ENCODE measurements around the gene FASN.

Gene FASN

GRCh38 chr17:82127315-82127595 lies 29.2 kb upstream of the FASN start:
- TF ChIP-seq FOXA1 (IDR thresholded peaks at IDR 0.05) (no peak), ZNF384 (IDR thresholded peaks at IDR 0.05) (no peak), HDGF (IDR thresholded peaks at IDR 0.05; ENCODE audit: borderline replicate concordance) (no peak), ELF4 (IDR thresholded peaks at IDR 0.05) (no peak), FOXM1 (IDR thresholded peaks at IDR 0.05; ENCODE audit: borderline replicate concordance) (no peak), ARNT (IDR thresholded peaks at IDR 0.05) (no peak), L3MBTL2 (conservative IDR thresholded peaks at IDR 0.05) (no peak), NFRKB (IDR thresholded peaks at IDR 0.05) (no peak), TARDBP (IDR thresholded peaks at IDR 0.05) (no peak), FOXK2 (IDR thresholded peaks at IDR 0.05) (no peak), SP1 (IDR thresholded peaks at IDR 0.05) (no peak), LEF1 (IDR thresholded peaks at IDR 0.05; ENCODE audit: borderline replicate concordance) (no peak), PKNOX1 (IDR thresholded peaks at IDR 0.05) (no peak), BHLHE40 (IDR thresholded peaks at IDR 0.05; ENCODE audit: borderline replicate concordance) (no peak), SUZ12 (IDR thresholded peaks at IDR 0.05) (no peak)
- ChIA-PET CTCF (no interaction called here), POLR2A (interaction anchor here (0.9 kb wide), 1 partner anchor 29 kb away, joined by 3 read pairs; the partner anchor contains the start of gene FASN)
- DNase-seq (ENCODE audit: extremely low spot score): no peak

- no peak for TF ChIP-seq SUZ12 (IDR thresholded peaks at IDR 0.05)
- no peak for TF ChIP-seq FOXA1 (IDR thresholded peaks at IDR 0.05)
- TF ChIP-seq L3MBTL2 (conservative IDR thresholded peaks at IDR 0.05): no peak
- TF ChIP-seq PKNOX1 (IDR thresholded peaks at IDR 0.05): no peak
- ChIA-PET CTCF (no interaction called here), POLR2A (interaction anchor here (0.9 kb wide), 1 partner anchor 28 kb away, joined by 3 read pairs; the partner anchor contains the start of gene FASN)
- no peak for DNase-seq (ENCODE audit: extremely low spot score)
These were observed 28.7 kb upstream of the FASN start for GRCh38 chr17:82126556-82127314.

GRCh38 chr17:82124101-82124500 lies 26.1 kb upstream of the FASN start:
- no peak for DNase-seq (ENCODE audit: extremely low spot score)
- TF ChIP-seq SP1 (IDR thresholded peaks at IDR 0.05): no peak
- no peak for TF ChIP-seq HDGF (IDR thresholded peaks at IDR 0.05; ENCODE audit: borderline replicate concordance)
- TF ChIP-seq NFRKB (IDR thresholded peaks at IDR 0.05): no peak
- TF ChIP-seq FOXM1 (IDR thresholded peaks at IDR 0.05; ENCODE audit: borderline replicate concordance): no peak
- TF ChIP-seq ELF4 (IDR thresholded peaks at IDR 0.05): no peak
- TF ChIP-seq BHLHE40 (IDR thresholded peaks at IDR 0.05; ENCODE audit: borderline replicate concordance): no peak
- CTCF ChIA-PET: no interaction called here
- POLR2A ChIA-PET: no interaction called here

- ChIA-PET POLR2A (interaction anchor here (0.6 kb wide), 1 partner anchor 20 kb away, joined by 3 read pairs; no protein-coding TSS in a partner anchor), CTCF (interaction anchor here (1.3 kb wide), 1 partner anchor 16 kb away, joined by 3 read pairs; no protein-coding TSS in a partner anchor)
- DNase-seq (ENCODE audit: extremely low spot score): no peak
- no peak for TF ChIP-seq BHLHE40 (IDR thresholded peaks at IDR 0.05; ENCODE audit: borderline replicate concordance)
- no peak for TF ChIP-seq ARNT (IDR thresholded peaks at IDR 0.05)
- no peak for TF ChIP-seq LEF1 (IDR thresholded peaks at IDR 0.05; ENCODE audit: borderline replicate concordance)
- no peak for TF ChIP-seq FOXM1 (IDR thresholded peaks at IDR 0.05; ENCODE audit: borderline replicate concordance)
- no peak for TF ChIP-seq ELF4 (IDR thresholded peaks at IDR 0.05)
- no peak for TF ChIP-seq FOXK2 (IDR thresholded peaks at IDR 0.05)
- TF ChIP-seq CTBP1 (IDR thresholded peaks at IDR 0.05; ENCODE audit: borderline replicate concordance): no peak
- no peak for TF ChIP-seq HDGF (IDR thresholded peaks at IDR 0.05; ENCODE audit: borderline replicate concordance)
- TF ChIP-seq FOXA1 (IDR thresholded peaks at IDR 0.05): no peak
- TF ChIP-seq NFRKB (IDR thresholded peaks at IDR 0.05): no peak
These were observed 23.9 kb upstream of the FASN start for GRCh38 chr17:82121660-82122629.

GRCh38 chr17:82121246-82121645 lies 23.2 kb upstream of the FASN start:
- TF ChIP-seq BHLHE40 (IDR thresholded peaks at IDR 0.05; ENCODE audit: borderline replicate concordance): no peak
- TF ChIP-seq HDGF (IDR thresholded peaks at IDR 0.05; ENCODE audit: borderline replicate concordance): no peak
- no peak for TF ChIP-seq FOXK2 (IDR thresholded peaks at IDR 0.05)
- no peak for TF ChIP-seq CTBP1 (IDR thresholded peaks at IDR 0.05; ENCODE audit: borderline replicate concordance)
- no peak for TF ChIP-seq ARNT (IDR thresholded peaks at IDR 0.05)
- no peak for TF ChIP-seq L3MBTL2 (conservative IDR thresholded peaks at IDR 0.05)
- no peak for TF ChIP-seq LEF1 (IDR thresholded peaks at IDR 0.05; ENCODE audit: borderline replicate concordance)
- TF ChIP-seq SUZ12 (IDR thresholded peaks at IDR 0.05): no peak
- TF ChIP-seq ELF4 (IDR thresholded peaks at IDR 0.05): no peak
- TF ChIP-seq ZNF384 (IDR thresholded peaks at IDR 0.05): no peak
- TF ChIP-seq PKNOX1 (IDR thresholded peaks at IDR 0.05): no peak
- TF ChIP-seq TARDBP (IDR thresholded peaks at IDR 0.05): no peak
- TF ChIP-seq FOXA1 (IDR thresholded peaks at IDR 0.05): no peak
- TF ChIP-seq FOXM1 (IDR thresholded peaks at IDR 0.05; ENCODE audit: borderline replicate concordance): no peak
- no peak for TF ChIP-seq NFRKB (IDR thresholded peaks at IDR 0.05)
- no peak for TF ChIP-seq SP1 (IDR thresholded peaks at IDR 0.05)
- CTCF ChIA-PET: interaction anchor here (1.3 kb wide), 1 partner anchor 15 kb away, joined by 3 read pairs; no protein-coding TSS in a partner anchor
- POLR2A ChIA-PET: interaction anchor here (0.6 kb wide), 1 partner anchor 20 kb away, joined by 3 read pairs; no protein-coding TSS in a partner anchor
- DNase-seq (ENCODE audit: extremely low spot score): no peak

Data from HEK293T (cell line).